GM12864 (cell line): Measurements from ENCODE around the gene HSPBAP1.

Experiments
- DNase-seq: peaks from one replicate; pipeline ENCODE4 v3.0.0-alpha.2; 2011; ENCODE audit warnings: low read depth
- H3K4me3 ChIP-seq: 2 replicates; pipeline ENCODE4 v1.5.1; 2011; ENCODE audit warnings: mild to moderate bottlenecking, low read depth, low read length, control low read depth
- TF ChIP-seq, protein P1 (sequence below): IDR thresholded peaks from 2 replicates; pipeline ENCODE4 v1.5.1; 2011; ENCODE audit warnings: low read depth, mild to moderate bottlenecking, moderate library complexity, low read length, control low read depth, inconsistent platforms; ENCODE audit errors: missing control alignments

Gene HSPBAP1

DNA sequence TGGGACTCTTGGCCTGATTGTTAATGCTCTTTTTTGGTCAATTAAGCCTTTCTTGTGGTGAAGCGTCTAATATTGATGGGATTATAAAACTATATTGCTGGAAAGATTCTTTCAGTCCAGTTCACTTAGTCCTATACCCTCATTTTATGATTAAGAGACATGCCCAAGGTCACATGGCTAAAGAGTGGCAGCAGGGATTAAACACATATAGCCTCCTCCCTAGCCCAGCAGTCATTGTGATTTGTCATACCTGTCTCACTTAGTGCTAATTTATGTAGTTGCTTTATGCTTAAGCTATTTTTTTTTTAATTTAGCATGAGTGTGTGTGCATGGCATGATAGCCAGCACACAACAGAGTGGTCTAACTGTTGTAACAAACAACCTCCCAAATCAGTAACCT lies 103.5 kb downstream of the HSPBAP1 start:
- TF ChIP-seq, protein P1, sequence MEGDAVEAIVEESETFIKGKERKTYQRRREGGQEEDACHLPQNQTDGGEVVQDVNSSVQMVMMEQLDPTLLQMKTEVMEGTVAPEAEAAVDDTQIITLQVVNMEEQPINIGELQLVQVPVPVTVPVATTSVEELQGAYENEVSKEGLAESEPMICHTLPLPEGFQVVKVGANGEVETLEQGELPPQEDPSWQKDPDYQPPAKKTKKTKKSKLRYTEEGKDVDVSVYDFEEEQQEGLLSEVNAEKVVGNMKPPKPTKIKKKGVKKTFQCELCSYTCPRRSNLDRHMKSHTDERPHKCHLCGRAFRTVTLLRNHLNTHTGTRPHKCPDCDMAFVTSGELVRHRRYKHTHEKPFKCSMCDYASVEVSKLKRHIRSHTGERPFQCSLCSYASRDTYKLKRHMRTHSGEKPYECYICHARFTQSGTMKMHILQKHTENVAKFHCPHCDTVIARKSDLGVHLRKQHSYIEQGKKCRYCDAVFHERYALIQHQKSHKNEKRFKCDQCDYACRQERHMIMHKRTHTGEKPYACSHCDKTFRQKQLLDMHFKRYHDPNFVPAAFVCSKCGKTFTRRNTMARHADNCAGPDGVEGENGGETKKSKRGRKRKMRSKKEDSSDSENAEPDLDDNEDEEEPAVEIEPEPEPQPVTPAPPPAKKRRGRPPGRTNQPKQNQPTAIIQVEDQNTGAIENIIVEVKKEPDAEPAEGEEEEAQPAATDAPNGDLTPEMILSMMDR, result no peak
- no peak overlapping the region for H3K4me3 ChIP-seq
- no peak for DNase-seq
